ENCODE measurements around the gene CNTN1.

GRCh38 chr12:40915172-40915571 is 222.9 kb downstream of the CNTN1 start:
- TF ChIP-seq POLR2A (IDR thresholded peaks at IDR 0.05) (no peak), CTCF (IDR thresholded peaks at IDR 0.05) (no peak)
